Gastrocnemius medialis (tissue), 4 donors: ENCODE results near the gene RETREG1. TPM values are rescaled to one million over a fixed set of nuclear protein-coding genes. Genes with fewer than 3 reads are reported as not detected.

Experiments
- ATAC-seq, 2 donors: fragments of 150-250 bp; one replicate each; pipeline ENCODE4 v1.9.1; 2016
- DNase-seq, 2 donors: peaks; one replicate each; pipeline ENCODE4 v3.0.0-alpha.2; 2019
- H3K27ac ChIP-seq, 4 donors: fragments of 200-600 bp; sonication (generic); 1 replicate in 1 of 4; 2 replicates in 3 of 4; pipeline ENCODE4 v1.5.1; 2016 to 2018; ENCODE audit warnings: mild to moderate bottlenecking in 2 of 4, moderate library complexity in 1 of 4
- H3K27me3 ChIP-seq, 3 donors: fragments of 200-600 bp; sonication (generic) in 2 of 3; 1 replicate in 1 of 3; 2 replicates in 2 of 3; pipeline versions ENCODE4 v1.5.1 to v1.6.0; 2016 to 2019; ENCODE audit warnings: mild to moderate bottlenecking in 1 of 3, moderate library complexity in 1 of 3
- H3K36me3 ChIP-seq, 2 donors: fragments of 200-600 bp; sonication (generic) in 1 of 2; one replicate each; pipeline ENCODE4 v1.5.1; 2017 to 2018
- H3K4me1 ChIP-seq, 2 donors: fragments of 200-600 bp; sonication (generic) in 1 of 2; one replicate each; pipeline ENCODE4 v1.5.1; 2016 to 2017; ENCODE audit warnings: mild to moderate bottlenecking in 2 of 2
- H3K4me3 ChIP-seq, 4 donors: fragments of 200-600 bp; sonication (generic) in 3 of 4; 1 replicate in 1 of 4; 2 replicates in 3 of 4; pipeline ENCODE4 v1.5.1; 2016 to 2019; ENCODE audit warnings: mild to moderate bottlenecking in 2 of 4
- H3K9me3 ChIP-seq, 3 donors: fragments of 200-600 bp; sonication (generic) in 2 of 3; 1 replicate in 1 of 3; 2 replicates in 2 of 3; pipeline ENCODE4 v1.5.1; 2016 to 2019
- CTCF ChIP-seq, 5 experiments: fragments of 450-650 bp in 3 of 5; fragments of 200-600 bp in 2 of 5; sonication (generic) in 2 of 5; IDR thresholded peaks in 4 of 5; conservative IDR thresholded peaks in 1 of 5; 1 replicate in 4 of 5; 2 replicates in 1 of 5; pipeline ENCODE4 v1.5.1; 2016 to 2019; ENCODE audit warnings: antibody characterized with exemption in 5 of 5, mild to moderate bottlenecking in 3 of 5, moderate library complexity in 3 of 5
- POLR2A ChIP-seq, 2 donors: fragments of 450-650 bp; IDR thresholded peaks; one replicate each; pipeline ENCODE4 v1.6.1; 2017; ENCODE audit warnings: antibody characterized with exemption in 2 of 2, mild to moderate bottlenecking in 2 of 2, moderate library complexity in 2 of 2
- in situ Hi-C, 4 donors: fragments of 200-750 bp; cut with MboI; loops; one replicate each; pipeline versions ENCODE4 v1.15.0 to v1.8.0; 2017; ENCODE audit warnings: low sequenced_read_pairs in 4 of 4
- intact Hi-C: fragments of 100-400 bp; cut with DNase I; formaldehyde crosslinking; loops from one replicate; pipeline ENCODE4 v1.15.1; 2023; ENCODE audit warnings: low total_unique reads
- total RNA-seq, 4 donors: library from RNA; depleted of rRNA; stranded (reverse); fragments of >200 nt; gene quantifications; one replicate each; pipeline versions ENCODE4 v1.1.0 to v1.2.3, GENCODE V29; 2016

RETREG1 gene
- total RNA-seq, 4 donors from 2014 or later = 94.2 to 380 (median 305) TPM

GRCh38 chr5:16540421-16540820 lies 76.4 kb downstream of the RETREG1 start:
- Histone ChIP-seq H3K9me3 (no peaks in the 10 kb centered on the region), H3K27me3 (no peaks in the 10 kb centered on the region), H3K36me3 (no peaks in the 10 kb centered on the region), H3K4me3 (no peak overlapping the region), H3K4me1 (peaks cover 48 to 63% of the 10 kb centered on the region in 2 donors), H3K27ac (peak overlapping the region; percentile 90 to 97 (median 94))
- ATAC-seq (no peak), DNase-seq (no peak)
- in situ Hi-C loops (loop anchor here in 1 of 4 donors (5.0 kb wide), 1 partner anchor 33 kb away; no protein-coding TSS in a partner anchor), intact Hi-C loops (no loop called here)
- TF ChIP-seq POLR2A (IDR thresholded peaks at IDR 0.05) (no peak), CTCF (IDR thresholded peaks at IDR 0.05 in 4 of 5, conservative IDR thresholded peaks at IDR 0.05 in 1 of 5) (no peak)

GRCh38 chr5:16539169-16539666 lies 77.6 kb downstream of the RETREG1 start:
- peak overlapping the region; percentile 14 to 36 (median 30) for H3K4me3 ChIP-seq
- no peaks in the 10 kb centered on the region for H3K36me3 ChIP-seq
- no peaks in the 10 kb centered on the region for H3K9me3 ChIP-seq
- H3K27me3 ChIP-seq = no peaks in the 10 kb centered on the region
- ATAC-seq (peak; percentile 86 to 94), DNase-seq (peak; percentile 96 to 97)
- H3K27ac ChIP-seq = peak overlapping the region; percentile 90 to 97 (median 94)
- intact Hi-C loops = loop anchor here (1.0 kb wide), 2 partner anchors 30 to 47 kb away; no protein-coding TSS in a partner anchor
- peak; percentile 67 to 81 for TF ChIP-seq POLR2A (IDR thresholded peaks at IDR 0.05)
- TF ChIP-seq CTCF (IDR thresholded peaks at IDR 0.05 in 4 of 5, conservative IDR thresholded peaks at IDR 0.05 in 1 of 5) = peak in 1 of 5 experiments; percentile 34
- in situ Hi-C loops = loop anchor here in 1 of 4 donors (5.0 kb wide), 1 partner anchor 37 kb away; no protein-coding TSS in a partner anchor
- peaks cover 36 to 57% of the 10 kb centered on the region in 2 donors for H3K4me1 ChIP-seq

- Histone ChIP-seq H3K4me1 (peaks cover 30 to 47% of the 10 kb centered on the region in 2 donors), H3K9me3 (no peaks in the 10 kb centered on the region), H3K4me3 (peak overlapping the region; percentile 28 to 36 (median 34)), H3K27ac (peak overlapping the region; percentile 90 to 97 (median 94)), H3K27me3 (no peaks in the 10 kb centered on the region), H3K36me3 (no peaks in the 10 kb centered on the region)
- in situ Hi-C loops = loop anchor here in 1 of 4 donors (5.0 kb wide), 1 partner anchor 36 kb away; no protein-coding TSS in a partner anchor
- TF ChIP-seq CTCF (IDR thresholded peaks at IDR 0.05 in 4 of 5, conservative IDR thresholded peaks at IDR 0.05 in 1 of 5) (no peak), POLR2A (IDR thresholded peaks at IDR 0.05) (no peak)
- intact Hi-C loops = no loop called here
- peak; percentile 34 to 77 for DNase-seq
- peak in 1 of 2 donors; percentile 16 for ATAC-seq
Measured at GRCh38 chr5:16538006-16538405, 78.8 kb downstream of the RETREG1 start.

GRCh38 chr5:16536818-16537217 lies 80.0 kb downstream of the RETREG1 start:
- ATAC-seq (no peak), DNase-seq (no peak)
- TF ChIP-seq CTCF (IDR thresholded peaks at IDR 0.05 in 4 of 5, conservative IDR thresholded peaks at IDR 0.05 in 1 of 5) (no peak), POLR2A (IDR thresholded peaks at IDR 0.05) (no peak)
- no peaks in the 10 kb centered on the region for H3K9me3 ChIP-seq
- H3K27ac ChIP-seq = peak overlapping the region; percentile 90 to 97 (median 94)
- H3K4me3 ChIP-seq = no peak overlapping the region
- peaks cover 30 to 44% of the 10 kb centered on the region in 2 donors for H3K4me1 ChIP-seq
- no peaks in the 10 kb centered on the region for H3K27me3 ChIP-seq
- in situ Hi-C loops = loop anchor here in 1 of 4 donors (5.0 kb wide), 1 partner anchor 35 kb away; no protein-coding TSS in a partner anchor
- intact Hi-C loops = loop anchor here (1.0 kb wide), 1 partner anchor 24 kb away; no protein-coding TSS in a partner anchor
- no peaks in the 10 kb centered on the region for H3K36me3 ChIP-seq
